T-helper 22 cell (primary cell): ENCODE measurements around the gene CELF4.

Experiments
- DNase-seq: peaks from one replicate; pipeline ENCODE4 v3.0.0-alpha.2; 2020; ENCODE audit warnings: low read depth

Gene CELF4

GRCh38 chr18:37493352-37493935, 72.2 kb downstream of the CELF4 start:
- DNase-seq = no peak

DNA sequence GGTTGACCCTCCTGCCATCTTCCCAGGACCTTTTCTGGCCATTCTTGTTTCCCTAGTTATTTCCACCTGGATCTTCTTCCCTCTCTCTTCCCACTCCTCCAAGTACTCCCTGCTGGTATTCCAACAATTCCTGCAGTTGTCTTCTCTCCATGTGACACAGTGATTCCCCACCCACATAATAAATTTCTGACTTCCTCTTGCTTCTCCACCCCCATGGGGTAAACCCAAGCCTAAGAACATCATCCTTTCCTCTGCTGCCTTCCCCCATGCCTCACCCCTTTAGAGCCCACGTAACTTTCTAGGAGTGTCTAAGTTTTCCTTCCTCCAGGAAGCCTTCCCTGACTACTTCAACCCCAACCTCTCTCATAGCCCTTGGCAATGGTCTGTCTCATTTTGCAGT, 72.6 kb downstream of the CELF4 start:
- DNase-seq = no peak

DNA sequence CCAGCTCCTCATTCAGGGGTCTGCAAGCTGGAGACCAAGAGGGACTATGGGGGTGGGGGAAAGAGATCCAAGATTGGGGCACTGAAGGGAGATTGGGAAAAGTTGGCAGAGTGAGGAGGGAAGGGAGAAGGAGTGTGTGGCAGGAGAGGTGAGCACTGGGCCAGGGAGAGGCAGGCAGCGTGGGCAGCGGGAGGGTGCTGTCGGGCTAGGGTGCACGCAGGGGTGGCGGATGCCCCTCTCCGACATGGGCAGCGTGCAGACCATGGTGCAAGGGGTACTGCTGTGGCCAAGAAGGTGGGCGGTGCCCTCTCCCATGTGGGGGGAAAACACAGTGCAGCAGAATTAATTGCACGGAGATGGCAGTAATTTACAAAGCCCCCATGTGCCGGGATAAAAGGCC, 74.1 kb downstream of the CELF4 start:
- DNase-seq = no peak

DNA sequence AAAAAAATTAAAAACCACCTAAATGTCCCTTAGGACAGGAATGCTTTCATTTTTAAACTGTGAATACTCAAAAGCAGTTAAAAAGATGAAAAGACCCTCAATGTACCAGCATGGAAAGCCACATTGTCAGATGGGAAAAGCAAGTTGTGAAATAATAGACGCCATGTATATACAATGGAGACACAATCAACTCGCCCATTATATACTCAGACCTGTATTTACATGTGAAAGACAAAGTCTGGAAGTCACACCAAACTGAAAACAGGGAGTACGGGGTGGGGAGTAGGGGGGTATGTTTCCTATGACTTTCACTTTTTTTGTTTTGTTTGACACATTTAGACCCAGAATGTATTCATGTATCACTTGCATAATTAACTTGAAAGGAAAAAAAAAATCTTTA, 75.6 kb downstream of the CELF4 start:
- DNase-seq = no peak

- DNase-seq = no peak
These were observed 76.6 kb downstream of the CELF4 start for GRCh38 chr18:37489011-37489410.

GRCh38 chr18:37487400-37487867, 78.2 kb downstream of the CELF4 start:
- no peak for DNase-seq

DNA sequence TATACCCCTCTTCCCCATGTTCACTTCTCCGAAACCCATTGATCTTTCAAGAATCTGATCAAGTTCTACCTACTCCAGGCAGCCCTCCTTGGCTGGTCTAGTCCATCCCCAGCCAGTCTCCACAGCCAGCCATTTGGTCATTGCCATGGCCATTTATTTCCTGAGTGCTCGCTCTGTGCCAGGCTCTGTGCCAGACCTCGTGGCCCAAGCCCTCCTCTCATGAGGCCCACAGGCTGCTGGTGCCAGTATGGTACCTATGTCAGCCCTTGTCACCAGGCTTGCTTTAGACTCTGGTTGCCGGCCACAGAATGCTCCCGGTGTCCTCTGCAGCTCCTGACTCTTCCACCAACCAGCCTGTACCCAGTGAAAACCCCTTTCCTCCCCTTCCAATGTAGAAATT, 78.8 kb downstream of the CELF4 start:
- no peak for DNase-seq

GRCh38 chr18:37484983-37485834, 80.4 kb downstream of the CELF4 start:
- DNase-seq = no peak

- no peak for DNase-seq
These were observed 81.4 kb downstream of the CELF4 start for GRCh38 chr18:37483984-37484819.

DNA sequence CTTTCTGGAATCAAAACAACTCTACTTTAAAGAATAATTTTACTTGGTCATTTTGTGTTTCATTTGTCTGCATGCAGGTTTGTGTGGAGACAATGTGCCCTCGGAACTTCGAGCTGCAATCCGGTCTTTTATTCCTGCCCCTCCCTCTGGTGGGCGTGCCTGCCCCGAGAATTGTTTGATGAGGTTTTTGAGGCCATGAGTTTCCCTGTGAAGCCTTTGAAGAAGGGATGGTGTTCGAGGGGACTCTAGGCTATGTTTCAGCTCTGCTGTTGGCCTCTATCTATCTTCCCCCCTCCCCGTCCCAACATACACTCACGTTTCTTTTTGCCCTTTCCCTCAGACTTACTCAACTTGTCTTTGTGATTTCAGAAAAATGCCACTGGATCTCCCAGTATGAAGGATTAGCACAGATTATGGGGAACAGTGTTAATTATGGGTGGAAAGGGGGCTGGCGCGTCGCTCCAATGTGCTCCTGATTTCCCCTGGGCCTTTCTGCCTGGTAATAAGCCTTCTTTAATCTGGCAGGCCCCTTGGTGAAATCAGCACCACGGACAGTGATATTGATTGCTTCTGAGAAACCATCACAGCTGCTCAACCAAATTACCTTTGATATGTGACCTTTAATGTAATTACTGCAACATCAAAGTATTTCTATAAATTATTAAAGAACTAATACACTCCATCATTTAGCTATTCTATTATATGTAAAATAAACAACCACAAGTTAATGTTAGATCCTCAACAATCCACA, 82.2 kb downstream of the CELF4 start:
- no peak for DNase-seq

- no peak for DNase-seq
These were observed 83.2 kb downstream of the CELF4 start for GRCh38 chr18:37482433-37482832.

- no peak for DNase-seq
These were observed 83.6 kb downstream of the CELF4 start for GRCh38 chr18:37482002-37482401.

DNA sequence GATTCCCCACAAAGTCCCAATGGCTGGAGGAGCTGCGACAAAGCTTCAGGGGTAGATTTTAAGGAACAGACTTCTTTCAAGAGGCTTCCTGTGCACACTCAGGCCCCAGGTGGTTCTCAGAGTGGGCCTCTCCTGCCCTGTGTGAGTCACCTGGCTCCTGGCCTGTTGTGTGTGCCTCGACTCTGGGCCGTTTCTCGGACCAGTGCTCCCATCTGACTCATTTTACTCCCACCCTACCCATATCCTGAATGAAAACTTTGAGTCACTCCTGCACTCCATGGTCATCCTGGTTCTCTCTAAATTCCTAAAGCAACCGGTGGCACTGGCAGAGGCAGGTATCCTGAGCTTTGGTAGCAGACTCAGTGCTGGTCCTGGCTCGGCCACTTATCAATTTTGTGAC, 84.1 kb downstream of the CELF4 start:
- DNase-seq = no peak

DNA sequence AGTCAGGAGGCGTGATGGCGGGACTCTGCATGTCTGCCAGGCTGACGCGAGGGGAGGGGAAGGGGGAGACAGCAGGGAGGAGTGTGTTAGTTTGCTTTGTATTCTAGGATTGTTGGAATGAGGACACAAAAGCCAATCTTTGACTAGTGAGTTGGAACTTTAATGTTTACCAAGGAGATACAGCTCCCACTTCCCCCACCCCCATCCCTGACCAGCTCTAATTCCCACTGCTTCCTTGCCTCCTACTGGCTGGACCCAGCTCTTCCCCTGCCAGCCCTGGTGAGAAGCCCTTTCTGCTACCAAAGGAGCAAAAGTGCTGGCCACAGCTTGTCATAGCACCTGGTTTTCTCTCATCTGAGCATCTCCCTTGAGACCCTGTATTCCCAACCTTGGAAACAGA, 84.5 kb downstream of the CELF4 start:
- DNase-seq = no peak

GRCh38 chr18:37476611-37477295, 88.8 kb downstream of the CELF4 start:
- DNase-seq = no peak

DNA sequence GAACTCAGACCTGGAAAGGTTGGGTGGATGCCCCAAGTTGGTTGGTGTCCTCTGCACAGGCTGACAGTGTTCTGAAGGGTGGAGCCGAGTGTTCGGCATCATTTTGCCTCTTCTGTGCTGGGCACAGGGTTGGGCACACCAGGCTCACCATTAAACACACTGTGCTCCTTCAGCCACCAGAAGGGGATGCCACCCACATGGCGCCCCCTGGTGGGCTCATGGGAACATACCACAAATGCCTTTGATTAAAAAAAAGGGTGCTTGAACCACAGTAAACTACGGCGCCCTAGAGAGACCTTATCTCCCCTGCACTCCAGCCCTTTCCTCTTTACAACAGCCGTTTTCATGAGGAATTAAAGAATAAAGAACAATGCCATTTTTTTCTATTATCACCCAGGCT, 89.4 kb downstream of the CELF4 start:
- no peak for DNase-seq

- DNase-seq = no peak
These were observed 92.3 kb downstream of the CELF4 start for GRCh38 chr18:37473195-37473840.

DNA sequence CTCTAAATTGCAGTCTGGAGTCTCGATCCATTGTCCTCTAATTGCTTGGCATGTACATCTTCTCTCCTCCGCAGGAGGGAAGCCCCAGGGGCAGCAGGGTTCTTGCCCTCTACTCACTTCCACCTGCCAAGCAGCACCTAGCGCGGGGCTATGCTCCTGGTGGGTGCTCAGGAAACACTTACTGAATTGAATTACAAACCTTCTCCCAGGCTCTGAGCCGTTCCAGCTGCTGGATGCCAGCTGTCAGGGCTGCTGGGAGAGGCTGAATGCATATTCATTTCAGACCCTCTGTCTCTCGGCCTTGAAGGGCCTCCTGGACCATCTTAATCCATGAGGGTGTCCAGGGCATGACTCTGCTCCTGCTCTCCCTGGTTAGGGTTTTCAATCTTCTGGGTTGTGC, 94.0 kb downstream of the CELF4 start:
- no peak for DNase-seq

DNA sequence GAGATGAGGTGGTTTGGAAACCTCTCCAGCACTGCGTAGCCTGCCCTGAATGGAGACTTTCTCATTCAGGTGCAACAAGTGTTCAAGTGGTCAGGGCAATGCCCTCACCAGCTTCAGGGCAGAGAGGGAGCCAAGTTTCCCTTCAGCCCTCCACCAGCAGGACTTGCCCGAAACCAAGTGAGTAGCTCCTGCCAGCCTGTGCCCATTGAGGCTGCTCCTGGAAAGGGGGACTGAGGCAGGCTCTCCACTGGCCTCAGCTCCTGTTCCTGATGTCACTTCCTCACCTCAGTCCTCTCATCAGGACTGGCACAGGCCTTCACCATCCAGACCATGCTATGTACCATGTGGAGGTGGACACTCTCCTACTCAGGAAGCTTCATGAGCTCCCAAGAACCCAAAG, 94.6 kb downstream of the CELF4 start:
- no peak for DNase-seq

DNA sequence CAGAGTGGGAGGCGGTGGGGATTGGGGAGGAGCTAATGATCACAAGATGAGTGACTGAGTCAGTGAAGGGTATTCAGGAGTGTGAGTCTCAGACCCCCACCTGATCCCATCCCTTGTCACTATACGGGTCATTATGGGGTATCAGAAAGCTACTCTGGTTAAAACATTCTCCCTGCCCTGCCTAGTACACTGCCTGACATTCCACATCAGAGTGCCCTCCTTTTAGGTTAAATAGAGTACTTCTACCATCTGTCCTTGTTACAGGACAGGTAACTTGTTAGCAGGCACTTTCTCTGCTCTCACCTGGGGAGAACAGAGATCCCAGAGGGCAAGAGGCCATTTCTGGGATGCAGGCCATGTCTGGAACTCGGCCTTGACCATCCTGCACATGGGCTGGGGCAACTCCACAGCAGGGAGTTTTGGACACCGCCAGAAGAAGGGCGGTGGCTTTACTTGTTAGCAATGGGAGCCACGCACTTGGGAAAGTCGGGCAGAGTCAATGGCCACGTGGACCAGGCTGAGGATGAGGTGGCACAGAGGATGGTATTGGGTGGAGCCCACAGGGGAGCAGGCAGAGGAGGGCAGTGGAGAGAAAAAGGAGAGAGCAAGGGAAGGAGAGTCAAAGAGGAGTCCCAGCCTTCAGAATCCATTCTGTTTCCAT, 98.5 kb downstream of the CELF4 start:
- DNase-seq = no peak
